NCI-H146 treated with DMSO at 0.1 percent for 48 hours (cell line): Measurements from ENCODE around the gene PDCD2L.
"Not testable (repeated sequence)": the region's sequence is repeated elsewhere in the genome, so short reads cannot be mapped to it uniquely, and the experiment has no call there.

Experiments
- DNase-seq: peaks from one replicate; lab custom pipeline; 2025; ENCODE audit not compliant: unreplicated experiment; lab: John Stamatoyannopoulos, UW

PDCD2L gene

GRCh38 chr19:34461375-34462100 lies 57.3 kb downstream of the PDCD2L start:
- no peak for DNase-seq

- not testable (repeated sequence) for DNase-seq
Observed at GRCh38 chr19:34464785-34465184, 60.6 kb downstream of the PDCD2L start.

- DNase-seq = no peak
Observed at GRCh38 chr19:34468409-34468808, 64.2 kb downstream of the PDCD2L start.

- not testable (repeated sequence) for DNase-seq
Observed at GRCh38 chr19:34469026-34469425, 64.8 kb downstream of the PDCD2L start.

- no peak for DNase-seq
Observed at GRCh38 chr19:34471906-34472700, 67.9 kb downstream of the PDCD2L start.

GRCh38 chr19:34474233-34474989 lies 70.2 kb downstream of the PDCD2L start:
- no peak for DNase-seq

- DNase-seq = no peak
Observed at GRCh38 chr19:34475026-34475974, 71.1 kb downstream of the PDCD2L start.
